NCI-H69 (cell line): Measurements from ENCODE around the gene RNF5.
A peak's percentile ranks its signal among the peaks of the same experiment; 100 is the strongest.
"Not testable (repeated sequence)": the region's sequence is repeated elsewhere in the genome, so short reads cannot be mapped to it uniquely, and the experiment has no call there.

Source experiments
- DNase-seq: peaks from one replicate; lab custom pipeline; 2025; lab: John Stamatoyannopoulos, UW

Gene RNF5

DNA sequence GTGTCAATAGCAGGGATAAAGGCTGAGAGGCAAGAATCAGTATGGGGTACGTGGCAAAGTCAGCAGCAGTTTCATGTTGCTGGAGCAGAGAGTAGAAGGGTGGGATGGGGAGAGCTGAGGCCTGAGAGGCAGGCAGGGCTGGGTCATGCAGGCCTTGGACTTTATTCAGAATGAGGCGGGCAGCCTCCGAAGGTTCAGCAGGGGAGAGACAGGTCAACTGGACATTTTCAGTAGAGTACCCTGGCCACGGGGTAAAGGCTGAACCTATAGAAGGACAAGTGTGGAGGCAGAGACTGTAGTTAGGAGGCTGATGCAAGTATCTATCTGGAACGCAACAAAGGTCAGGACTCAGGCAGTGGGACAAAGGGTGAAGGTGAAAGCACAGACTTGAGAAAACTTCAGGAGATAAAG, 32.0 kb downstream of the RNF5 start:
- no peak for DNase-seq

DNA sequence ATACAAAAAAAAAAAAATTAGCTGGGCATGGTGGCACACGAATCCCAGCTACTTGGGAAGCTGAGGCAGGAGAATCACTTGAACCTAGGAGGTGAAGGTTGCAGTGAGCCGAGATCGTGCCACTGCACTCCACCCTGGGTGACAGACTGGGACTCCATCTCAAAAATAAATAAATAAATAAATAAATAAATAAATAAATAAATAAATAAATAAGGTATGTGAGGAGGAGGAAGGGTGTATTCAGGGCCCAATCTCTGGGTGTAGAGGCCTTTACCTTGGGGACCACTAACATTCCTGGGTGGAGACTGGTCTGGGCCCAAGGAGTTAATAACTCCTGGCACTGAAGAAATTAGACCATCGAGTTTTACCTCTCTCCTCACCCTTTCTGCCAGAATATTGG, 33.2 kb downstream of the RNF5 start:
- not testable (repeated sequence) for DNase-seq

DNA sequence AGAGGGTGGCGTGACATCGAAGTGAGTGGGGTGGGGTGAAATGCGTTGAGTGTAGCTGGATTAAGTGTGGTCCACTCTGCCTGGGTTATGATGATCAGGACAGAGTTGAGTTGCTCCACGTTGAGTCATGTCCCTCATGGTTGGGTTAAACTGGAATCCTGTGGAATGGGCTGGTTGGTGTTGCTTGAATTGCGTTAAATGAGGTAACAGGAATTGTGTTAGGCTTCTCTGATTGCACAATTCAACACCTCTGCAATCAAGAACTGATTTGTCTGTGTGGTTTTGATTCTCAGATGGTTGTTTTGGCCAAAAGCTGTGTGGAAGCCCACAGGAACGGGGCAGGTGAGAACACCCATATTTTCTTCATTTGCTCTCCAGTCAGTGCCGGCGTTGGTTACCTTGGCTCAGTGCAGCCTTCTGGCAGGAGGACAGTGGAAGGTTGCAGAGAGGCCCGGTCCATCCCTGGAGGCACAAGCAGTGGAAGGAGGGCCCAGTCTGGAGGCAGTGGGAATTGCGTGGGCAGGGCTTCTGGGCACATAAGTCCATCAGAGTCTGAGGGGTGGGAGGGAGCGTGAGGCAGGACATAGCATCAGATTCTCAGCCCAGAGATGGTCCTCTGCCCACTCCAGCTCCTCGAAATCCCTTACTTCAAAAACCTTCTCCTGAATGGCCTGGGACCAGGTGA, 34.0 kb downstream of the RNF5 start:
- no peak for DNase-seq

GRCh38 chr6:32213649-32214048, 35.4 kb downstream of the RNF5 start:
- no peak for DNase-seq

- no peak for DNase-seq
Observed at GRCh38 chr6:32214126-32214525, 35.9 kb downstream of the RNF5 start.

DNA sequence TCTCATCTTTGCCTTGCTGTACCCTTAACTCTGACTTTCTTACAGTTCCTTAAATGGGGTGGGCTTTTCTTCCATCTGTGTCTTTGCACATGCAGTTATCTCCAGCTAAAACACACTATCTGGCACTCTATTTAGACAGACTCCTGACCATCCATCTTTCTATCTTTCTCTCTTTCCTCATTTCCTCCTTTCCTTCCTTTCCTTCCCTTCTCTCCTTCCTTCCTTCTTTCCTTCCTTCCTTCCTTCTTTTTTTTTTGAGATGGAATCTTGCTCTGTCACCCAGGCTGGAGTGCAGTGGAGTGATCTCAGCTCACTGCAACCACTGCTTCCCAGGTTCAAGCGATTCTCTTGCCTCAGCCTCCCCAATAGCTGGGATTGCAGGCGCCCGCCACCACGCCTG, 37.4 kb downstream of the RNF5 start:
- no peak for DNase-seq

GRCh38 chr6:32216285-32216684, 38.1 kb downstream of the RNF5 start:
- DNase-seq: no peak

- peak; percentile 11 for DNase-seq
Observed at GRCh38 chr6:32216998-32217397, 38.8 kb downstream of the RNF5 start.

DNA sequence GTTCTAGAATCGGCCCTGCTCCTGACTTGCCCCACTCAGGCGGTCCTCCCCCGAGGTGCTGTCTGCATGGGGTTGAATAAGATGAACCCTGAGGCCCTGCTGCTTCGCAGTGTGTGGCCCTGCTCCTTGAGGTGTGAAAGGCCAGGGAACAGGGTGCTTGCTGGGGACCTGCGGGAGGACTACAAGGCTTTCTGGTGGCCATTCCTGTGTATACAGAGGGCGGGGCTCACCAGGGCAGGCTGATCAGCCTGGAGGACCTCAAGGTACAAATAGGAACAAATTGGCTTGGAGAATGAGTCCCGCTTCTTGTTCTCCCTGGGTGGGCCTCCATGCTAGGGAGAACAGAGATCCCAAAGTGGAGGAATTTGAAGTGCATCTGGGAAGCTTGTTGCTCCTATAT, 40.0 kb downstream of the RNF5 start:
- DNase-seq: no peak

GRCh38 chr6:32220021-32220420, 41.8 kb downstream of the RNF5 start:
- DNase-seq: no peak

DNA sequence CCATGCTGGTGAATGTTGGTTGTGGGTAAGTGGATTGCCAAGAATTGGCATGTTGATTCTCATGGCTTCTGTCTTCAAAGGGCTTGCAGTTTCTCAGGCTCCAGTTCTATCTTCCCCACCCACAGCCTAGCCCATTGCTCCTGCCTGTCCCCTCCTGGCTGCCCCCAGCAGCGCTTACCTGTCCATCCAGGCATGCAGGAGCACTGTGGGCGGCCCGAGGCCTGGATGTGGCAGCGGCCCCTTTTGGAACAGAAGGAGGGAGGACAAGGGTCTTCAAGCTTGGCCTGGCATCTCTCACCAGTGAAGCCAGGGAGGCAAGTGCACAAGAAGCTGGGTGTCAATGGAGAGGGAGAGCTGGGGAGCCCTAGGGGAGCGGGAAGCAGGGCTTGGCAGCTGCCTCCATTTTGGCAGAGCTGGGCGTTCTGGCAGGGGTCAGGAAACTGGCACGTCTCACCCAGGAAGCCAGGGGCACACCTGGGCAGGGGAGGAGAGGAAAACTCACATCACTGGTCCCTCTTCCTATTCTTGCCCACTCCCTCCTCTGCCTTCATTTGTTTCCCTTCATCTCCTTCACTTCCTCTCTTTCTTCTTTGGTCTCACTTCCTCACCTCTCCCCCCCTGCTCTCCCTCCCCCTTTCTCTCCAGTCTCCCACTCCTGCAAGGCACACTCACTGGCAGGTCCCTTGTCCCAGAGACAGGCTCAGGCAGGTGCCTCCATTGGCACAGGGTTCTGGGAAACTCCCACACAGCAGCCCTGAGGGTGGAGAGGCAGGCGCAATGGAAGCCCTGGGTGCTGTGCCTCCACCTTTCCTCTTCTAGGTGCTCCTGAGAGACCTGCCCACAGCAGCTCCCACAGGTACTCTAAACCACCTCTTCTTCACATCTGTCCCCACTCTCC, 44.4 kb downstream of the RNF5 start:
- DNase-seq: no peak

GRCh38 chr6:32223258-32224235, 45.3 kb downstream of the RNF5 start, which contains the start of gene NOTCH4:
TSS of gene NOTCH4 (minus strand) at chr6:32224067. CDS start at chr6:32223928, 139 bp downstream.
- no peak for DNase-seq

GRCh38 chr6:32224696-32225095, 46.5 kb downstream of the RNF5 start:
- no peak for DNase-seq

DNA sequence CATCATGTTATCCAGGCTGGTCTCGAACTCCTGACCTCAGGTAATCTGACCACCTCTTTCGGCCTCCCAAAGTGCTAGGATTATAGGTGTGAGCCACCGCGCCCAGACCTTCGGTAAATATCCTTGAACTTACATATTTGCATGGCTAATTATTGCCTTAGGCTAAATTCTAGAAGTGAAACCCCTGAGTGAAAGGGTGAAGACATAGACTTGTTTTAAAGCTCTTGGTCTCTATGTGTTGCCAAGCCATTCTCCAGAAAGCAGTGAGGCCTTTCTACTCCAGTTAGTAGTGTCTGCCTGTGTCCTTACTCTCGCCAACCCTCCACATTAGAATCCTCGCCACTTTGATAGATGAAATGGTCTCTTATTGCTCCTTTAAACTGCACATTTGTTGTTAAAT, 48.2 kb downstream of the RNF5 start:
- DNase-seq: peak; percentile 55
